CD4-positive, alpha-beta T cell treated with Interleukin-6 at 100 ng/mL for 8 hours (primary cell): ENCODE results near the gene AK4.

Experiments
- DNase-seq: peaks from one replicate; pipeline ENCODE4 v3.0.0-alpha.2; 2020; ENCODE audit warnings: mixed read lengths, low spot score

AK4 gene

GRCh38 chr1:65278376-65279069 is 130.5 kb downstream of the AK4 start:
- DNase-seq, result no peak

GRCh38 chr1:65279070-65279779 is 131.2 kb downstream of the AK4 start:
- no peak for DNase-seq
